ENCODE data around the gene PMM2.

PMM2 gene

GRCh38 chr16:8858994-8859912 is 61.6 kb downstream of the PMM2 start:
- no peak for TF ChIP-seq SIN3A (IDR thresholded peaks at IDR 0.05; ENCODE audit: borderline replicate concordance, insufficient read depth, low read length)
- TF ChIP-seq FOXP2 (optimal IDR thresholded peaks at IDR 0.05; ENCODE audit: borderline replicate concordance, extremely low read depth, extremely low read length, insufficient read depth) = no peak
- no peak for TF ChIP-seq REST (IDR thresholded peaks at IDR 0.05; ENCODE audit: insufficient read depth in 1 of 2, low read depth in 2 of 2, low read length in 2 of 2)
- no peak for TF ChIP-seq TAF1 (IDR thresholded peaks at IDR 0.05; ENCODE audit: borderline replicate concordance, insufficient read depth, low read length)
- no peak for TF ChIP-seq POLR2AphosphoS5 (IDR thresholded peaks at IDR 0.05; ENCODE audit: low read depth, low read length)

DNA sequence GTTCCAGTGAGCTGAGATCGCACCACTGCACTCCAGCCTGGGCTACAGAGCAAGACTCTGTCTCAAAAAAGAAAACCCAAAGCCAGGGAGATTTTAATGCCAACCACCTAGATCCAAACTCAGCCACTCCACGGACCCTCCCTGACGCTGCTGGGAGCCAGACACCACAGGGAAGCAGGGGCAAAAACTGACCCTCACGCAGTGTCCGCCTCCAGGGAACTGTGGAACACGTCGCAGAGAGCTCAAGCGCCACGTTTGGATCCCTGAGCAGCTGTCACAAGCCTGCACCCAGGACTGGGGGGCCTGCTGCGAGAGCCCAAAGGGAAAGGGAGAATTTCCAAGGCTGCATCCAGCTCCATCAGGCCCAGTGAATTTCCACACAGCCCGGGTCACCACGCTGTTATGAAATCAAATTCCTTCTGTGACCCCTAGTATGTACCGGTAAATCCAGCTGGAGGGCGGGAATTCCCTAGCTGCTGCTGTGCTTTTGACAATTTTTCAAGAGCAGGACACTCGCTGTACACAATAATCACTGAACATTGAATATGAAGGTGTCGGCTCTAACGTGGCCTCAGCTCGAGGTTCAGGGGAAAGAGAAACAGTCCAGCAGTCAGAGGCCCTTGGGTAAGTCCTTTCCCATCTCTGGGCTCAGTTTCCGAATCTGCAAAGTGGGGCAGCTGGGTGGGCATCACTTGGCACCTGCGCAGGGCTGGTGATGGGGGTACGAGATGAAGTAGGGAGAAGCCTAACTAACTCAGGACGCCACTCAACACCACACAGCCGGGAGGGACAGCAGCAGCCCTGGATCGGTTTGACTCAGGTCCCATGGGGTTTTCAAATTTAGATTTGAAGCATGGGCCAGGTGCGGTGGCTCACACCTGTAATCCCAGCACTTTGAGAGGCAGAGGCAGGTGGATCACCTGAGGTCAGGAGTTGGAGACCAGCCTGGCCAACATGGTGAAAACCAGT is 62.6 kb downstream of the PMM2 start:
- TF ChIP-seq FOXP2 (optimal IDR thresholded peaks at IDR 0.05; ENCODE audit: borderline replicate concordance, extremely low read depth, extremely low read length, insufficient read depth) (no peak), REST (IDR thresholded peaks at IDR 0.05; ENCODE audit: insufficient read depth in 1 of 2, low read depth in 2 of 2, low read length in 2 of 2) (no peak), TAF1 (IDR thresholded peaks at IDR 0.05; ENCODE audit: borderline replicate concordance, insufficient read depth, low read length) (no peak), SIN3A (IDR thresholded peaks at IDR 0.05; ENCODE audit: borderline replicate concordance, insufficient read depth, low read length) (no peak), POLR2AphosphoS5 (IDR thresholded peaks at IDR 0.05; ENCODE audit: low read depth, low read length) (no peak)

GRCh38 chr16:8861563-8862308 is 64.1 kb downstream of the PMM2 start:
- TF ChIP-seq POLR2AphosphoS5 (IDR thresholded peaks at IDR 0.05; ENCODE audit: low read depth, low read length) = no peak
- no peak for TF ChIP-seq SIN3A (IDR thresholded peaks at IDR 0.05; ENCODE audit: borderline replicate concordance, insufficient read depth, low read length)
- no peak for TF ChIP-seq REST (IDR thresholded peaks at IDR 0.05; ENCODE audit: insufficient read depth in 1 of 2, low read depth in 2 of 2, low read length in 2 of 2)
- TF ChIP-seq FOXP2 (optimal IDR thresholded peaks at IDR 0.05; ENCODE audit: borderline replicate concordance, extremely low read depth, extremely low read length, insufficient read depth) = no peak
- no peak for TF ChIP-seq TAF1 (IDR thresholded peaks at IDR 0.05; ENCODE audit: borderline replicate concordance, insufficient read depth, low read length)

DNA sequence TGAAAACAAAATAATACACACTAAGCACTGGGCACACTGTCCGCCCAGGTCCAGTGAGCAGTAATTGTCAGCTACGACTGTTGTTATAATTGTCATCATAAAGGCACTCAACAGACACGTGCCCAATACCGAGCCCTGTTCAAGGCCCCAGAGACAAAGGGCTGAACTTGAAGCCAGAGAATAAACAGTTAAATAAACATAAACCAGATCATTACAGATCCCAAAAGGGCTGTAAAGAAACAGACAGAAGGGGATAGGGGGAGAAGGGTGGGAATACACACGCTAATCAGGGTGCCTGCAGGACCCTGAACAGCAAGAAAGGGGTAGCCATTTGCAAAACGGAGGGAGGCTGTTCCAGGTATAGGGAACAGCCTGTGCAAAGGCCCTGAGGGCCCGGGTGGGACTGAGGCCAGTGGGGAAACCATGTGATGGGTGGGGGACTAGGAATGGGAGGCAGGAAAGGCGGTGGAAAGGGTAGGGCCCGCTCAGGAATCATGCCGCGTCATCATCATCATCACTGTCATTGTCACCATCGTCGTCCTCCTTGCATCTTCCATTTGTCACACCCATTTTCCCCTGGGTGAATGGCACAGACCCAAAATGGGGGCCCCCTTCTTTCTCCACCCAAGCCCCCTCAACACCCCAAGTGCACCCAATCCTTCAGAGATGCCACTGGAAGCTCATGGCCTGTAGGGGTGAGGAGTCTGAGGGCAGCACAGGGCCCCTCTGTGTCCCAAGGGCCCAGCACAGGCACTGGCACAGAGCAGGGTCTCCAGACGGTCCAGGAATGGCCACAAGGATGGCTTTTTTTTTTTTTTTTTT is 64.9 kb downstream of the PMM2 start:
- TF ChIP-seq TAF1 (IDR thresholded peaks at IDR 0.05; ENCODE audit: borderline replicate concordance, insufficient read depth, low read length) (no peak), FOXP2 (optimal IDR thresholded peaks at IDR 0.05; ENCODE audit: borderline replicate concordance, extremely low read depth, extremely low read length, insufficient read depth) (no peak), SIN3A (IDR thresholded peaks at IDR 0.05; ENCODE audit: borderline replicate concordance, insufficient read depth, low read length) (no peak), POLR2AphosphoS5 (IDR thresholded peaks at IDR 0.05; ENCODE audit: low read depth, low read length) (no peak; the same call in 1 of the 2 replicates), REST (IDR thresholded peaks at IDR 0.05; ENCODE audit: insufficient read depth in 1 of 2, low read depth in 2 of 2, low read length in 2 of 2) (no peak)

All from PFSK-1 (cell line).